ENCODE data around the gene ESR2. TPM values are rescaled to one million over a fixed set of nuclear protein-coding genes. Genes with fewer than 3 reads are reported as not detected.

The ESR2 gene
- total RNA-seq, 4 donors from 2014 or later = 0.27 to 1.0 (median 0.78) TPM; not detected in 1

- WGBS, 2 donors = 83 to 84% methylated on average over 7 of the region's 7 CpGs
- intact Hi-C loops (cut with DNase I) = no loop called here
- DNase-seq = no peak
- Histone ChIP-seq H3K4me3 (replicated peaks in 1 of 3) (no peak overlapping the region), H3K27ac (no peak overlapping the region), H3K27me3 (no peaks in the 10 kb centered on the region), H3K4me1 (no peaks in the 10 kb centered on the region), H3K9me3 (no peaks in the 10 kb centered on the region), H3K36me3 (no peaks in the 10 kb centered on the region)
- TF ChIP-seq POLR2A (IDR thresholded peaks at IDR 0.05) (no peak), CTCF (IDR thresholded peaks at IDR 0.05) (no peak)
Observed at GRCh38 chr14:64249363-64249762, 44.8 kb downstream of the ESR2 start.

DNA sequence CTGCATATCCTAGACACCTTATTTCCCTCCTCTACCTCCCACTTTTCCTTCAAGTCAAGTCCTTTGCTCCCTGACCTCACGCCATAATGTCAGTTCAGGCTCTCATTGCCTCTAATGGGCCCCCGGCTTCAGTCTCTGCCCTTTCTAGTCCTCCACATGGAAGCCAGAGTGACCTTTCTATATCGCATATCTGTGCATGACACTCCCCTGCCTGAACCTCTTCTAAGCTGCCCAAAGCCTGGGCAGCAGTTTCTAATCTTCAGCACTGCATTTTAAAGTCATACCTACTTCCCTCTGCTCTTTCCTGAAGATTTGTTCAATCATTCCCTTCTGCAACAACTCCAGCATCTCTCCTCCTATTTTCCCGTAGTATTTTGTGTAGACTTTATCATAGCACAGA, 45.5 kb downstream of the ESR2 start:
- H3K27ac ChIP-seq = no peak overlapping the region

DNA sequence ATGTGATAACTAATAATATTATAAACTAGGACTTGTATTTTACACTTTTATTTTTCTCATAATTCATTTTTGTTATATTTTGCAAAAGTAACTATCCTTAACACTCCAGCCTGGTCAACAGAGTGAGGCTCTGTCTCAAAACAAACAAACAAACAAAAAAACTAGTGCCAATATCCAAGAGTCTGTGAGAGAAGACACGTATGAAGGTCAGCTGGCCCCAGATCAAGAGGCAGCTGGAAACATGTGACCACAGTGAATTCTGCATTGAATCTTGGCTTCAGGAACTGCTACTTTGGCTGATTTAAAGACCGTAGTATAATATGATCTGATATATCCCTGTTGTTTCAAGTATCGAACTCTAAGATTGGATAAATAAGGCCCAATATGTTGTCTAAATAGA, 47.0 kb downstream of the ESR2 start:
- intact Hi-C loops (cut with DNase I) = no loop called here
- TF ChIP-seq POLR2A (IDR thresholded peaks at IDR 0.05) (no peak), CTCF (IDR thresholded peaks at IDR 0.05) (no peak)
- WGBS, 2 donors = 84 to 92% methylated on average over 3 of the region's 3 CpGs

More for the DNA sequence above, 45.5 kb downstream of the ESR2 start:
- TF ChIP-seq POLR2A (IDR thresholded peaks at IDR 0.05) (no peak), CTCF (IDR thresholded peaks at IDR 0.05) (no peak)
- Histone ChIP-seq H3K4me3 (replicated peaks in 1 of 3) (no peak overlapping the region), H3K36me3 (no peaks in the 10 kb centered on the region), H3K4me1 (peaks cover 0 to 4% of the 10 kb centered on the region in 2 donors), H3K9me3 (no peaks in the 10 kb centered on the region), H3K27me3 (no peaks in the 10 kb centered on the region)
- 83 to 90% methylated on average over 4 of the region's 4 CpGs for WGBS, 2 donors
- no peak for DNase-seq
- intact Hi-C loops (cut with DNase I) = no loop called here

GRCh38 chr14:64246688-64247087, 47.5 kb downstream of the ESR2 start:
- Histone ChIP-seq H3K4me1 (peaks cover 0 to 4% of the 10 kb centered on the region in 2 donors), H3K9me3 (no peaks in the 10 kb centered on the region), H3K4me3 (replicated peaks in 1 of 3) (no peak overlapping the region), H3K36me3 (no peaks in the 10 kb centered on the region), H3K27ac (no peak overlapping the region), H3K27me3 (no peaks in the 10 kb centered on the region)
- intact Hi-C loops (cut with DNase I) = no loop called here
- no peak for DNase-seq
- no peak for TF ChIP-seq CTCF (IDR thresholded peaks at IDR 0.05)
- no peak for TF ChIP-seq POLR2A (IDR thresholded peaks at IDR 0.05)

More for the DNA sequence above, 47.0 kb downstream of the ESR2 start:
- H3K36me3 ChIP-seq = no peaks in the 10 kb centered on the region
- H3K27ac ChIP-seq = no peak overlapping the region
- H3K9me3 ChIP-seq = no peaks in the 10 kb centered on the region
- H3K4me3 ChIP-seq (replicated peaks in 1 of 3) = no peak overlapping the region
- DNase-seq = no peak
- H3K27me3 ChIP-seq = no peaks in the 10 kb centered on the region
- H3K4me1 ChIP-seq = peaks cover 0 to 4% of the 10 kb centered on the region in 2 donors

GRCh38 chr14:64245491-64245890, 48.7 kb downstream of the ESR2 start:
- H3K27ac ChIP-seq = no peak overlapping the region
- TF ChIP-seq POLR2A (IDR thresholded peaks at IDR 0.05) = no peak
- no peak for TF ChIP-seq CTCF (IDR thresholded peaks at IDR 0.05)
- H3K9me3 ChIP-seq = no peaks in the 10 kb centered on the region
- no peak for DNase-seq
- H3K27me3 ChIP-seq = no peaks in the 10 kb centered on the region
- peaks cover 0 to 4% of the 10 kb centered on the region in 2 donors for H3K4me1 ChIP-seq
- H3K36me3 ChIP-seq = no peaks in the 10 kb centered on the region
- intact Hi-C loops (cut with DNase I) = no loop called here
- H3K4me3 ChIP-seq (replicated peaks in 1 of 3) = no peak overlapping the region
- 89 to 91% methylated on average over 4 of the region's 4 CpGs for WGBS, 2 donors
